NCI-H510A treated with DMSO at 0.1 percent for 48 hours (cell line): ENCODE results near the gene ANKRD62.

Experiments used
- DNase-seq: peaks from one replicate; lab custom pipeline; 2025; lab: John Stamatoyannopoulos, UW

ANKRD62 gene

DNA sequence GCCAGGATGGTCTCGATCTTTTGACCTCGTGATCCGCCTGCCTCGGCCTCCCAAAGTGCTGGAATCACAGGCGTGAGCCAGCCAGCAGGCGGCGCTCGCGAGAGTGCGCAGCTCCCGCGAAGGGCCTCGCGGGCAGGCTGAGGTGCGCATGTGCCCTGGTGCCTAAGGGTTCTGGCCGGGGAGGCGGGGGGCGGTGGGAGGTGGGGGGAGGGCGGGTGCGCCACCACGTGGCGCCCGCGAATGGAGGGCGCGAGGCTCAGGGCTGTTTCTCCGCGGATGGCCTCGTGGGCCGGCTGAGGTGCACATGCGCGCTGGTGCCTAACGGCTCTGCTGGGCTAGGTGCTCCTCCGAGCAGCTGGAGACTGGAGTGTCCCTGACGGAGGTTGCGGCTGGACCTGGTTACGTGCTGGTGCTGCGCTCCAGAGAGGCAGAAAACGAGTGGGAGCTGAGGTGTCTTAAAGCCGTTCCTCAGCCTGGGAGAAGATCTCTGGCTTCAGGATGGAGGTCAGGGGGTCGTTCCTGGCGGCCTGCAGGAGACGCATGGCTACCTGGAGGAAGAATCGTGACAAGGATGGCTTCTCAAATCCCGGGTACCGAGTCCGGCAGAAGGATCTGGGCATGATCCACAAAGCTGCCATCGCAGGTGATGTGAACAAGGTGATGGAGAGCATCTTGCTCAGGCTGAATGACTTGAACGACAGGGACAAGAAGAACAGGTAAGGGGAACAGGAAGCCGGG, at the start of gene ANKRD62:
TSS of gene ANKRD62 (plus strand) at position 324 of the 738 bp plus-strand sequence. CDS start at position 499, 175 bp downstream.
- no peak for DNase-seq

DNA sequence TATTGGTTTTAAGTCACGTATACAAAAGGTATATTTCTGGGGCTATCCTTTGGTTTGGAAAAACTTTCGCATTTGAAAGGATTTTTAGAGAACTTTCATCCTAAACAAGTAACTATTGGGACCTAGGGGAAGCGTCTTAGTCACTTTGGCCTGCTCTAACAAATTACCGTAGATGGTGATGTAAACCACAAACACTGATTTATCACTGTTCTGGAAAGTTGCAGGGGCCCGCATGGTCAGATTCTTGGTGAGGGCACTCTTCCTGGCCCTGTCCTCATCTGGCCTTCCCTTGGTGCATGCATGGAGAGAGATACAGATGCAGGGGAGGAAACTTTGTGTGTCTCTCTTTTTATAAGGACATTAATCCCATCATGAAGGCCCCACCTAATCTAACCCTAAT, 49.1 kb upstream of the ANKRD62 start:
- DNase-seq: no peak

- DNase-seq: no peak
Observed at GRCh38 chr18:12046046-12046750, 47.4 kb upstream of the ANKRD62 start.

DNA sequence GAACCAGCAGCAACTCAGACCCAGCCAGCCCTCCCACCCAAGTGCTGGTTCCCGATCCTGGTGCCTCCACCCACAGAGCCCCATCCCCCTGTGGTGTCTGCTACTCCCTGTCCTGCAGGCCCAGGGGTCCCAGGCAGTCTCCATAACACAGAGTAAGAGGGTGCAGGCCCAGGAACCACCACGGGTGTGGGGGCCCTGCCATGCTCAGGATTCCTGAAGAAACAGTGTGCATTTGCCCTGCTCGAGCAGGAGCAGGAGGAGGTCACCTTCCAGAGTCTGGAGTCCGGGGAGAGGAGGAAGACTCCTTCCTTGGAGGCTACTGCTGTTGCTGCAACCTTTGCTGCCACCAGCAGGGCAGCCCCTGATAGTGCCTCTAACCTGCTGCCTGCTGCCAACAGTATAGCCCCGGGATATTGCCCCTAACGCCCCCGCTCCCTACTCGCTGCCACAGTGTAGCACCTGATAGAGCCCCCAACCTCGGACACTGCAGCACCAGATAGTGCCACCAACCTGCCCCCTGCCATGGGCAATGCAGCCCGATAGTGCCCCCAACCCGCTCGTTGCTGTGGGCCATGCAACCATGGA, 46.8 kb upstream of the ANKRD62 start:
- no peak for DNase-seq

GRCh38 chr18:12048010-12048826, 45.4 kb upstream of the ANKRD62 start:
- DNase-seq: no peak

- DNase-seq: no peak
Observed at GRCh38 chr18:12048827-12049175, 44.8 kb upstream of the ANKRD62 start.

GRCh38 chr18:12049978-12050811, 43.4 kb upstream of the ANKRD62 start:
- DNase-seq: no peak

DNA sequence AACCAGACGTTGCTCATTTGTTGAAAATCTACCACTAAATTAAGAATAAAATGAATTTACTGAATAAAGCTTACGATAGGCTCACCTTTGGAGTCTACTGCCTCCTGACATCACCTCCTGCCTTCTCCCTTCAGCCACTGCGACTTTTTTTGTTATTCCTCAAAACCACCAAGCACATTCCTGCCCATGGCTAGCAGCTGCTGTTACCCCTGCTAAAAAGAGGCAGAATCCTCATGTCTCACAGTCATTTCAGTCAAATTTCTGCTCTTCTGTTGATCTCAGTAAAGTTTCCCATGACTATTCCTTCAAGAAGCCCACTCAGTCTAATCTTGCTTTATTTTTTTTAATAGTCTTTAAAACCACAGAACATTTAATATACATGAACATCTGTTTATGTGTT, 40.8 kb upstream of the ANKRD62 start:
- no peak for DNase-seq

- no peak for DNase-seq
Observed at GRCh38 chr18:12053289-12053688, 40.4 kb upstream of the ANKRD62 start.

- DNase-seq: no peak
Observed at GRCh38 chr18:12056034-12056883, 37.4 kb upstream of the ANKRD62 start.

DNA sequence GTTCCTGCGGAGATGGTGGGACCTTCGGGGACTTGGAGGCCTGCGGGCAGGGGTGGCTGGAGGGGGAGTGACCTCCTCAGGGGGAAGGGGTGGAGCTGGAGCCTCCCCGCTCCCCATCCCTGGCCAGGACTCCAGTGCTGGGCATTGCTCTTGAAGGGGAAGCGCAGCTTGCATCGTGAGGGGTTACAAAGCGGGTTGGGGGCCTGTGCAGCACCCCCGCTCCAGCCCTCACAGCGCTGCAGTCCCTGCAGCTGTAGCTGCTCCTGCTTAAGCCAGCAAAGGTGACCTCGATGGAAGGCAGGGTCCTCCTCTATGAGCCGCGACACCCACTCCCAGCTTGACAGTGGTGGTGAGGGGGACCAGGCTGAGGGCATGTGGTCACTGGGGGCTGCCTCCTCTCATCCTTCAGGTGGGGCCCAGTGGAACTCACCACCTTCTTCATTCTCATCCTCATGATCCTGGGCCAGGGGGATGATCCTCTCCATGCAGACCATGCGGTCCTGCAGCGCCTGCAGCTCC, 36.7 kb upstream of the ANKRD62 start:
- DNase-seq: no peak

DNA sequence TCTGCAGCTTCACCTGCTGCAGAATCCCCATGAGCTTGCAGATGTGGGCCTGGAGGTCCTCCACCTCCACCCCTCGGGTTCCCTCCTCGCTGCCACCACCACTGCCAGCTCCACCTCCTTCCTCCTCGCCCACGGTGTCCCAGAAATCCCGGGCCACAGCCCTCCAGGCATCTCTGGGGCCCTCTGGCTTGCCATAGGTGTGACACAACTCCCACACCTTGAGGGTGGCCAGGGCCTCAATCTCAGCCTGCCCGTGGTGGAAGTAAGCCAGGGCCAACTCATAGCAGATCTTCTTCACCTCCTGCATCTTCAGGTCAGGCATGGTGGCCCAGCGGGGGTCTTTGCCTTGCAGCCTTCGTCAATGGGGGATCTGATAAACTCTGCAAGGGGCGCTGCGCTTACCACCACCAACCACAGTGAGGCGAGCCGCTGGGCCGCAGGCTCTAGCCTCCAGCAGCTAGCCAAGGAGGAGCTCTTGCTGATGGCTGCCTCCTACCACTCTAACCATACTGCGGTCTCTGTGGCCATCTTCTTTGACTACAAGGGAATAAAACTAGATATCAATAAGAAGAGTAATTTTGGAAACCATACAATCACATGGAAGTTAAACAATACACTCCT, 36.1 kb upstream of the ANKRD62 start:
- DNase-seq: no peak

- DNase-seq: no peak
Observed at GRCh38 chr18:12059334-12060181, 34.1 kb upstream of the ANKRD62 start.

GRCh38 chr18:12060182-12060870, 33.3 kb upstream of the ANKRD62 start:
- DNase-seq: no peak

- DNase-seq: no peak
Observed at GRCh38 chr18:12061685-12062084, 32.0 kb upstream of the ANKRD62 start.

DNA sequence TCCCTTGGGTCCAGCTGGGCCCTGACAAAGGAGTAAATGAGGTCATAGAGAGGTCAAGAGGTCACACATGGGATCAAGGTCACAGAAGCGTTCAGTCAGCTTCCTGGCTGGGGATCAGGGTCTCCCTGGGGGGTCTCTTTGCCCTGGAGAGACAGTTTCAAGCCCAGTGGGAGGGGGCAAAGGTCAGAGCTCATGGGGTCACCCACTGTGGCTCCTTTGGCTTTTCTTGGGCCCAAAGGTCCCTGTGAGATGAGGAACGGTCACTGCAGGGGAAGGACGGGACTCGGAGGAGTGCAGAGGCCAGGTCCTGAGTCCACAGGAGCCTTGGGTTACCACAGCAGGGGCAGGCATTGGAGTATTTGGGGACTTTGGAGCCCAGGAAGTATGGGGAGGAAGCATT, 30.7 kb upstream of the ANKRD62 start:
- no peak for DNase-seq

- no peak for DNase-seq
Observed at GRCh38 chr18:12064086-12064763, 29.4 kb upstream of the ANKRD62 start.

DNA sequence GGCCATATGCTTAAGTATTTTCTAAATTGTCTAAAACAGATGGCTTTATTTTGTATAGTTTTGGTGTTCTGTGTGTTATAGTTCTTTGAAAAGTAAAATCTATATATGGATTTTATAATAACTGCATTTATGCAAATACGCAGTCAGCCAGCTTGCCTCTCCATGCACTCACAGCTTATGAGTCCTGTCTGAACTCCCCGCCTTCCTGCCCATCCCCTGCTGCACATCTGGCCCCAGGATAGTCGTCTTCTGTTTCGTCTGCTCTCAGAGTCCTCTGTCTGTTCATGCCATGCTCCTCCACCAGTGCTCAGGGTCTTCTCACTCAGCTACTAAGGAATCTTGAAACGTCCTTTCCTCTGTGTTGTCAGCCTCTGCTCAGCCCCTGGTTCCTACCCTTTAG, 28.2 kb upstream of the ANKRD62 start:
- DNase-seq: no peak
